ENCODE results near the gene ONECUT2. TPM values are rescaled to one million over a fixed set of nuclear protein-coding genes. Genes with fewer than 3 reads are reported as not detected.
A peak's percentile ranks its signal among the peaks of the same experiment; 100 is the strongest.

The ONECUT2 gene
- total RNA-seq, 4 donors from 2014 or later = under 0.01 to 0.09 (median 0.04) TPM; not detected in 1

GRCh38 chr18:57428221-57429150, 6.7 kb upstream of the ONECUT2 start:
- no peak for TF ChIP-seq POLR2A (IDR thresholded peaks at IDR 0.05)
- no peak for TF ChIP-seq CTCF (IDR thresholded peaks at IDR 0.05)
- intact Hi-C loops (cut with DNase I) = no loop called here
- peaks cover 0 to 32% (median 5%) of the 10 kb centered on the region in 3 donors for H3K4me1 ChIP-seq
- DNase-seq = no peak
- H3K27me3 ChIP-seq = peaks cover 26 to 100% (median 42%) of the 10 kb centered on the region in 4 donors
- H3K9me3 ChIP-seq = peaks cover 0 to 18% (median 10%) of the 10 kb centered on the region in 3 donors
- 12 to 19% methylated on average over 16 to 26 of the region's 99 CpGs for WGBS, 2 donors
- H3K36me3 ChIP-seq = no peaks in the 10 kb centered on the region
- H3K27ac ChIP-seq = no peak overlapping the region
- H3K4me3 ChIP-seq = peak overlapping the region in 2 of 4 donors; percentile 31 to 57

GRCh38 chr18:57429167-57430078, 5.8 kb upstream of the ONECUT2 start:
- TF ChIP-seq CTCF (IDR thresholded peaks at IDR 0.05) = no peak
- TF ChIP-seq POLR2A (IDR thresholded peaks at IDR 0.05) = no peak
- H3K36me3 ChIP-seq = no peaks in the 10 kb centered on the region
- peaks cover 0 to 18% (median 10%) of the 10 kb centered on the region in 3 donors for H3K9me3 ChIP-seq
- H3K4me1 ChIP-seq = peaks cover 1 to 41% (median 5%) of the 10 kb centered on the region in 3 donors
- peak overlapping the region in 1 of 4 donors; percentile 57 for H3K4me3 ChIP-seq
- intact Hi-C loops (cut with DNase I) = no loop called here
- no peak overlapping the region for H3K27ac ChIP-seq
- 18 to 19% methylated on average over 22 of the region's 22 CpGs for WGBS, 2 donors
- no peak for DNase-seq
- peaks cover 26 to 100% (median 47%) of the 10 kb centered on the region in 4 donors for H3K27me3 ChIP-seq

- Histone ChIP-seq H3K4me3 (peak overlapping the region in 1 of 4 donors; percentile 34), H3K27me3 (peaks cover 26 to 100% (median 49%) of the 10 kb centered on the region in 4 donors), H3K27ac (no peak overlapping the region), H3K4me1 (peaks cover 5 to 50% (median 8%) of the 10 kb centered on the region in 3 donors), H3K36me3 (no peaks in the 10 kb centered on the region), H3K9me3 (peaks cover 0 to 18% (median 10%) of the 10 kb centered on the region in 3 donors)
- no peak for DNase-seq
- WGBS, 2 donors = 11 to 21% methylated on average over 26 to 27 of the region's 34 CpGs
- intact Hi-C loops (cut with DNase I) = no loop called here
- no peak for TF ChIP-seq CTCF (IDR thresholded peaks at IDR 0.05)
These were observed 4.8 kb upstream of the ONECUT2 start for GRCh38 chr18:57430079-57431001.

- Histone ChIP-seq H3K4me3 (no peak overlapping the region), H3K36me3 (no peaks in the 10 kb centered on the region), H3K9me3 (peaks cover 0 to 18% (median 10%) of the 10 kb centered on the region in 3 donors), H3K27me3 (peaks cover 28 to 100% (median 51%) of the 10 kb centered on the region in 4 donors), H3K27ac (no peak overlapping the region), H3K4me1 (peaks cover 6 to 53% (median 13%) of the 10 kb centered on the region in 3 donors)
- no peak for DNase-seq
- TF ChIP-seq CTCF (IDR thresholded peaks at IDR 0.05) (no peak), POLR2A (IDR thresholded peaks at IDR 0.05) (no peak)
- intact Hi-C loops (cut with DNase I) = no loop called here
- 16 to 17% methylated on average over 10 of the region's 10 CpGs for WGBS, 2 donors
These were observed 4.2 kb upstream of the ONECUT2 start for GRCh38 chr18:57431002-57431382.

Measured in esophagus squamous epithelium (tissue), 5 donors.